Liver (tissue), 3 donors: ENCODE data around the gene MXD4.

ENCODE experiments used
- CTCF ChIP-seq: fragments of 150-350 bp; IDR thresholded peaks from 2 replicates; pipeline ENCODE4 v1.5.1; 2017; ENCODE audit warnings: improper control_type of control experiment, low read depth, low read length; ENCODE audit not compliant: missing input control
- EGR1 ChIP-seq, 2 donors: IDR thresholded peaks; 2 replicates each; pipeline ENCODE4 v1.6.1; 2016 to 2018; ENCODE audit warnings: antibody characterized with exemption in 2 of 2, low read depth in 2 of 2
- FOXA1 ChIP-seq: IDR thresholded peaks from 2 replicates; pipeline ENCODE4 v1.6.1; 2016; ENCODE audit warnings: antibody characterized with exemption
- GABPA ChIP-seq, 2 donors: IDR thresholded peaks in 1 of 2; conservative IDR thresholded peaks in 1 of 2; 2 replicates each; pipeline ENCODE4 v1.6.1; 2016; ENCODE audit warnings: antibody characterized with exemption in 2 of 2, mild to moderate bottlenecking in 1 of 2, moderate library complexity in 1 of 2
- MAX ChIP-seq: IDR thresholded peaks from 2 replicates; pipeline ENCODE4 v1.6.1; 2016; ENCODE audit warnings: antibody characterized with exemption
- RAD21 ChIP-seq, 2 donors: IDR thresholded peaks; 2 replicates each; pipeline ENCODE4 v1.6.1; 2016; ENCODE audit warnings: antibody characterized with exemption in 2 of 2, mild to moderate bottlenecking in 2 of 2
- REST ChIP-seq: IDR thresholded peaks from 2 replicates; pipeline ENCODE4 v1.6.1; 2016; ENCODE audit warnings: antibody characterized with exemption, mild to moderate bottlenecking
- SP1 ChIP-seq: IDR thresholded peaks from 2 replicates; pipeline ENCODE4 v1.6.1; 2018; ENCODE audit warnings: antibody characterized with exemption, mild to moderate bottlenecking
- TAF1 ChIP-seq: conservative IDR thresholded peaks from 2 replicates; pipeline ENCODE4 v1.6.1; 2016; ENCODE audit warnings: antibody characterized with exemption, mild to moderate bottlenecking
- ZBTB33 ChIP-seq: IDR thresholded peaks from 2 replicates; pipeline ENCODE4 v1.6.1; 2016; ENCODE audit warnings: antibody characterized with exemption
- donor health status: healthy.
- donor health status: healthy.

- TF ChIP-seq TAF1, result no peak
- no peak for TF ChIP-seq CTCF
- no peak for TF ChIP-seq FOXA1
- no peak for TF ChIP-seq GABPA (IDR thresholded peaks at IDR 0.05 in 1 of 2, conservative IDR thresholded peaks at IDR 0.05 in 1 of 2)
- TF ChIP-seq RAD21 (IDR thresholded peaks at IDR 0.05), result no peak
- no peak for TF ChIP-seq SP1
- TF ChIP-seq REST, result no peak
- no peak for TF ChIP-seq ZBTB33
- TF ChIP-seq MAX, result no peak
- TF ChIP-seq EGR1 (IDR thresholded peaks at IDR 0.05; ENCODE audit: low read depth in 2 of 2), result no peak
These were observed 38.7 kb upstream of the MXD4 start for GRCh38 chr4:2300431-2301224.
